NCI-H524 treated with DMSO at 0.1 percent for 48 hours (cell line): Measurements from ENCODE around the gene COL26A1.
"Not testable (repeated sequence)": the region's sequence is repeated elsewhere in the genome, so short reads cannot be mapped to it uniquely, and the experiment has no call there.

ENCODE experiments used
- DNase-seq: peaks from one replicate; lab custom pipeline; 2025; lab: John Stamatoyannopoulos, UW

The COL26A1 gene

GRCh38 chr7:101450064-101450463 lies 87.4 kb downstream of the COL26A1 start:
- DNase-seq = no peak

- no peak for DNase-seq
These were observed 90.9 kb downstream of the COL26A1 start for GRCh38 chr7:101453617-101454016.

- DNase-seq = no peak
These were observed 94.5 kb downstream of the COL26A1 start for GRCh38 chr7:101457001-101457750.

GRCh38 chr7:101465131-101465530 lies 102.5 kb downstream of the COL26A1 start:
- DNase-seq = no peak

GRCh38 chr7:101465576-101466196 lies 103.0 kb downstream of the COL26A1 start:
- DNase-seq = no peak

- DNase-seq = no peak
These were observed 104.2 kb downstream of the COL26A1 start for GRCh38 chr7:101466871-101467270.

- no peak for DNase-seq
These were observed 106.0 kb downstream of the COL26A1 start for GRCh38 chr7:101468546-101469275.

- DNase-seq = no peak
These were observed 108.2 kb downstream of the COL26A1 start for GRCh38 chr7:101470668-101471487.

GRCh38 chr7:101474178-101474577 lies 111.5 kb downstream of the COL26A1 start:
- no peak for DNase-seq

GRCh38 chr7:101475691-101476090 lies 113.0 kb downstream of the COL26A1 start:
- DNase-seq = not testable (repeated sequence)

- no peak for DNase-seq
These were observed 116.5 kb downstream of the COL26A1 start for GRCh38 chr7:101479217-101479616.

GRCh38 chr7:101486056-101486432 lies 123.4 kb downstream of the COL26A1 start:
- not testable (repeated sequence) for DNase-seq

GRCh38 chr7:101486433-101487104 lies 123.9 kb downstream of the COL26A1 start:
- DNase-seq = no peak

- DNase-seq = no peak
These were observed 124.4 kb downstream of the COL26A1 start for GRCh38 chr7:101487105-101487458.

- no peak for DNase-seq
These were observed 125.1 kb downstream of the COL26A1 start for GRCh38 chr7:101487753-101488152.

GRCh38 chr7:101488826-101489572 lies 126.3 kb downstream of the COL26A1 start:
- DNase-seq = no peak

- DNase-seq = not testable (repeated sequence)
These were observed 127.8 kb downstream of the COL26A1 start for GRCh38 chr7:101490439-101490838.

- not testable (repeated sequence) for DNase-seq
These were observed 128.8 kb downstream of the COL26A1 start for GRCh38 chr7:101491442-101491841.

- no peak for DNase-seq
These were observed 132.1 kb downstream of the COL26A1 start for GRCh38 chr7:101494602-101495329.

GRCh38 chr7:101496017-101496416 lies 133.3 kb downstream of the COL26A1 start:
- no peak for DNase-seq
